Thyroid gland (tissue), 4 donors: ENCODE data around the gene ZFHX3. TPM values are rescaled to one million over a fixed set of nuclear protein-coding genes. Genes with fewer than 3 reads are reported as not detected.

Experiments
- DNase-seq, 2 donors: peaks; one replicate each; pipeline ENCODE4 v3.0.0-alpha.2; 2019
- H3K27ac ChIP-seq, 3 donors: fragments of 200-600 bp; sonication (generic); 1 replicate in 2 of 3; 2 replicates in 1 of 3; pipeline ENCODE4 v1.5.1; 2016 to 2019; ENCODE audit warnings: mild to moderate bottlenecking in 1 of 3, moderate library complexity in 1 of 3
- H3K27me3 ChIP-seq: fragments of 200-600 bp; sonication (generic); one replicate; pipeline ENCODE4 v1.5.1; 2019
- H3K36me3 ChIP-seq, 2 donors: fragments of 200-600 bp; sonication (generic); one replicate each; pipeline ENCODE4 v1.5.1; 2016 to 2019
- H3K4me1 ChIP-seq, 2 donors: fragments of 200-600 bp; sonication (generic); one replicate each; pipeline ENCODE4 v1.5.1; 2017 to 2019
- H3K4me3 ChIP-seq, 3 donors: fragments of 200-600 bp; sonication (generic); replicated peaks in 1 of 3; 1 replicate in 2 of 3; 2 replicates in 1 of 3; pipeline ENCODE4 v1.5.1; 2016; ENCODE audit warnings: mild to moderate bottlenecking in 1 of 3
- H3K9me3 ChIP-seq: fragments of 200-600 bp; sonication (generic); one replicate; pipeline ENCODE4 v1.5.1; 2017
- CTCF ChIP-seq, 6 experiments: fragments of 200-600 bp in 3 of 6; fragments of 450-650 bp in 3 of 6; sonication (generic) in 3 of 6; IDR thresholded peaks; one replicate each; pipeline ENCODE4 v1.5.1; 2016 to 2019; ENCODE audit warnings: antibody characterized with exemption in 6 of 6, mild to moderate bottlenecking in 2 of 6, inconsistent platforms in 1 of 6, moderate library complexity in 1 of 6
- POLR2A ChIP-seq, 2 donors: fragments of 450-650 bp; IDR thresholded peaks; one replicate each; pipeline ENCODE4 v1.6.1; 2017; ENCODE audit warnings: antibody characterized with exemption in 2 of 2, mild to moderate bottlenecking in 2 of 2, moderate library complexity in 1 of 2
- WGBS, 2 donors: methylation state at CpG; one replicate each; pipeline ENCODE4 v1.1.5; 2017; 5-methylcytosine and 5-hydroxymethylcytosine counted together
- intact Hi-C: fragments of 100-400 bp; cut with DNase I; formaldehyde crosslinking; loops from one replicate; pipeline ENCODE4 v1.15.1; 2023
- total RNA-seq, 4 donors: library from RNA; depleted of rRNA; stranded (reverse); fragments of >200 nt; gene quantifications; one replicate each; pipeline ENCODE4 v1.2.3, GENCODE V29; 2016

ZFHX3 gene
- total RNA-seq, 4 donors from 2014 or later: 27.4 to 92.9 (median 45.5) TPM

- DNase-seq: no peak
- H3K27ac ChIP-seq: peak overlapping the region in 1 of 3 donors; percentile 24
- TF ChIP-seq POLR2A (IDR thresholded peaks at IDR 0.05): no peak
- intact Hi-C loops: no loop called here
- no peaks in the 10 kb centered on the region for H3K27me3 ChIP-seq
- no peak overlapping the region for H3K4me3 ChIP-seq
- H3K4me1 ChIP-seq: peaks cover 57 to 86% of the 10 kb centered on the region in 2 donors
- no peaks in the 10 kb centered on the region for H3K36me3 ChIP-seq
- 87 to 93% methylated on average over 7 to 9 of the region's 9 CpGs for WGBS, 2 donors
- no peaks in the 10 kb centered on the region for H3K9me3 ChIP-seq
Measured at GRCh38 chr16:73028721-73029361, 19.1 kb downstream of the ZFHX3 start.

GRCh38 chr16:73028263-73028662, 19.7 kb downstream of the ZFHX3 start:
- Histone ChIP-seq H3K36me3 (no peaks in the 10 kb centered on the region), H3K9me3 (no peaks in the 10 kb centered on the region), H3K27ac (peak overlapping the region in 1 of 3 donors; percentile 24), H3K4me1 (peaks cover 57 to 86% of the 10 kb centered on the region in 2 donors), H3K27me3 (no peaks in the 10 kb centered on the region), H3K4me3 (no peak overlapping the region)
- TF ChIP-seq CTCF (IDR thresholded peaks at IDR 0.05): no peak
- no peak for TF ChIP-seq POLR2A (IDR thresholded peaks at IDR 0.05)
- intact Hi-C loops: no loop called here
- 87 to 91% methylated on average over 8 to 9 of the region's 9 CpGs for WGBS, 2 donors
- DNase-seq: no peak

- no peaks in the 10 kb centered on the region for H3K9me3 ChIP-seq
- TF ChIP-seq POLR2A (IDR thresholded peaks at IDR 0.05): no peak
- TF ChIP-seq CTCF (IDR thresholded peaks at IDR 0.05): no peak
- H3K36me3 ChIP-seq: no peaks in the 10 kb centered on the region
- intact Hi-C loops: no loop called here
- peaks cover 57 to 86% of the 10 kb centered on the region in 2 donors for H3K4me1 ChIP-seq
- no peaks in the 10 kb centered on the region for H3K27me3 ChIP-seq
- H3K27ac ChIP-seq: peak overlapping the region in 1 of 3 donors; percentile 24
- WGBS, 2 donors: 72 to 85% methylated on average over 10 of the region's 10 CpGs
- H3K4me3 ChIP-seq: no peak overlapping the region
- DNase-seq: no peak
Measured at GRCh38 chr16:73027685-73028111, 20.2 kb downstream of the ZFHX3 start.

- no peak overlapping the region for H3K27ac ChIP-seq
- H3K4me3 ChIP-seq: no peak overlapping the region
- intact Hi-C loops: no loop called here
- no peaks in the 10 kb centered on the region for H3K9me3 ChIP-seq
- TF ChIP-seq CTCF (IDR thresholded peaks at IDR 0.05) (no peak), POLR2A (IDR thresholded peaks at IDR 0.05) (no peak)
- H3K4me1 ChIP-seq: peaks cover 57 to 86% of the 10 kb centered on the region in 2 donors
- no peaks in the 10 kb centered on the region for H3K36me3 ChIP-seq
- 93 to 95% methylated on average over 13 of the region's 13 CpGs for WGBS, 2 donors
- no peaks in the 10 kb centered on the region for H3K27me3 ChIP-seq
- no peak for DNase-seq
Measured at GRCh38 chr16:73026754-73027684, 20.9 kb downstream of the ZFHX3 start.

- 45 to 54% methylated on average over 8 of the region's 8 CpGs for WGBS, 2 donors
- TF ChIP-seq POLR2A (IDR thresholded peaks at IDR 0.05) (no peak), CTCF (IDR thresholded peaks at IDR 0.05) (no peak)
- no peaks in the 10 kb centered on the region for H3K36me3 ChIP-seq
- H3K27me3 ChIP-seq: no peaks in the 10 kb centered on the region
- no peak for DNase-seq
- no peak overlapping the region for H3K4me3 ChIP-seq
- no peaks in the 10 kb centered on the region for H3K9me3 ChIP-seq
- peak overlapping the region; percentile 89 to 92 (median 90) for H3K27ac ChIP-seq
- peaks cover 54 to 86% of the 10 kb centered on the region in 2 donors for H3K4me1 ChIP-seq
- intact Hi-C loops: no loop called here
Measured at GRCh38 chr16:73025856-73026210, 22.1 kb downstream of the ZFHX3 start.
